ENCODE measurements around the gene LRMDA. TPM values are rescaled to one million over a fixed set of nuclear protein-coding genes. Genes with fewer than 3 reads are reported as not detected.

Gene LRMDA
- total RNA-seq, 2 experiments from 2014 or later = not detected

- CTCF ChIA-PET = no interaction called here
- POLR2A ChIA-PET = no interaction called here
- ATAC-seq (ENCODE audit: poor library complexity) (no peak), DNase-seq (no peak)
- Mint-ChIP-seq H3K27ac (no peak overlapping the region), H3K27me3 (no peaks in the 10 kb centered on the region), H3K9me3 (peaks cover 7% of the 10 kb centered on the region), H3K4me3 (no peak overlapping the region), H3K4me1 (ENCODE audit: low read depth) (no peaks in the 10 kb centered on the region), H3K36me3 (ENCODE audit: low read depth) (no peaks in the 10 kb centered on the region)
- no peak overlapping the region for H3K27ac ChIP-seq (ENCODE audit: low read depth in 1 of 2, low read length in 2 of 2)
- intact Hi-C loops (cut with DNase I, micrococcal nuclease) = no loop called here
- no peaks in the 10 kb centered on the region for H3K27me3 ChIP-seq (ENCODE audit: control insufficient read depth in 1 of 2, insufficient read depth in 2 of 2, low read length in 2 of 2)
- TF ChIP-seq CTCF (IDR thresholded peaks at IDR 0.05) = no peak
- H3K9me3 ChIP-seq (ENCODE audit: control insufficient read depth in 1 of 2, insufficient read depth in 1 of 2, low read length in 2 of 2) = peaks cover under 1 to 6% of the 10 kb centered on the region in 2 experiments
- H3K36me3 ChIP-seq (ENCODE audit: insufficient read depth, low read length) = no peaks in the 10 kb centered on the region
- no peaks in the 10 kb centered on the region for H3K4me1 ChIP-seq (ENCODE audit: insufficient read depth, low read length)
- H3K4me3 ChIP-seq (ENCODE audit: low read length) = no peak overlapping the region
These were observed 834.2 kb downstream of the LRMDA start for GRCh38 chr10:76265441-76266113.

DNA sequence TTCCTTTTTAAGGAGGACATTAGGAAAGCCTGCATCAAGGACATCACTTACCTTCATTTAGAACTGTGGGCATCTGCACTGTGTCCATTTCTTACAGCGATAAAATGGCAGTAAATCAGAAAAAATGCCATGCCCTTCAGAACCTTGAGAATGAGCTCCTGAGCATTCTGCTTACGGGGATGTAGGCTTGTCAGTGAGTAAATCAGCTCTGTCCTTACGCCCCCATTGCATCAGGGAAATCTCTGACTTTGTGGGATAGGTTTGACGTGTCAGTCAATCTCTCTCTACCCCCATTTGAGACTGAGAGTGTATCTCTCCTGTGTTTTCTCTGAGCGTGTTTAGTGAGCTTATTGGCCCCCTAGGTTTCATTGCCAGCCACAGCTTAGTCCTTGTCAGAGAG lies 837.1 kb downstream of the LRMDA start:
- Mint-ChIP-seq H3K9me3 (peaks cover 4% of the 10 kb centered on the region), H3K27me3 (no peaks in the 10 kb centered on the region), H3K36me3 (ENCODE audit: low read depth) (no peaks in the 10 kb centered on the region), H3K4me1 (ENCODE audit: low read depth) (no peaks in the 10 kb centered on the region), H3K27ac (no peak overlapping the region), H3K4me3 (no peak overlapping the region)
- Histone ChIP-seq H3K4me3 (ENCODE audit: low read length) (no peak overlapping the region), H3K36me3 (ENCODE audit: insufficient read depth, low read length) (no peaks in the 10 kb centered on the region), H3K4me1 (ENCODE audit: insufficient read depth, low read length) (no peaks in the 10 kb centered on the region), H3K27me3 (ENCODE audit: control insufficient read depth in 1 of 2, insufficient read depth in 2 of 2, low read length in 2 of 2) (no peaks in the 10 kb centered on the region), H3K27ac (ENCODE audit: low read depth in 1 of 2, low read length in 2 of 2) (no peak overlapping the region), H3K9me3 (ENCODE audit: control insufficient read depth in 1 of 2, insufficient read depth in 1 of 2, low read length in 2 of 2) (no peaks in the 10 kb centered on the region)
- intact Hi-C loops (cut with DNase I, micrococcal nuclease) = no loop called here
- DNase-seq = no peak
- no peak for TF ChIP-seq CTCF (IDR thresholded peaks at IDR 0.05)
- no peak for ATAC-seq (ENCODE audit: poor library complexity)
- ChIA-PET POLR2A (no interaction called here), CTCF (no interaction called here)

GRCh38 chr10:76268954-76269353 lies 837.5 kb downstream of the LRMDA start:
- ChIA-PET CTCF (no interaction called here), POLR2A (no interaction called here)
- Mint-ChIP-seq H3K4me3 (no peak overlapping the region), H3K27me3 (no peaks in the 10 kb centered on the region), H3K9me3 (peaks cover 4% of the 10 kb centered on the region), H3K4me1 (ENCODE audit: low read depth) (no peaks in the 10 kb centered on the region), H3K27ac (no peak overlapping the region), H3K36me3 (ENCODE audit: low read depth) (no peaks in the 10 kb centered on the region)
- H3K4me1 ChIP-seq (ENCODE audit: insufficient read depth, low read length) = no peaks in the 10 kb centered on the region
- intact Hi-C loops (cut with DNase I, micrococcal nuclease) = no loop called here
- ATAC-seq (ENCODE audit: poor library complexity) (no peak), DNase-seq (no peak)
- H3K27ac ChIP-seq (ENCODE audit: low read depth in 1 of 2, low read length in 2 of 2) = no peak overlapping the region
- no peaks in the 10 kb centered on the region for H3K9me3 ChIP-seq (ENCODE audit: control insufficient read depth in 1 of 2, insufficient read depth in 1 of 2, low read length in 2 of 2)
- TF ChIP-seq CTCF (IDR thresholded peaks at IDR 0.05) = no peak
- no peaks in the 10 kb centered on the region for H3K36me3 ChIP-seq (ENCODE audit: insufficient read depth, low read length)
- H3K27me3 ChIP-seq (ENCODE audit: control insufficient read depth in 1 of 2, insufficient read depth in 2 of 2, low read length in 2 of 2) = no peaks in the 10 kb centered on the region
- H3K4me3 ChIP-seq (ENCODE audit: low read length) = no peak overlapping the region
